Prostate gland (tissue), 2 donors: ENCODE data around the gene ZNF490. TPM values are rescaled to one million over a fixed set of nuclear protein-coding genes. Genes with fewer than 3 reads are reported as not detected.

Experiments
- DNase-seq: peaks from one replicate; pipeline ENCODE4 v3.0.0-alpha.2; 2019; ENCODE audit warnings: low spot score
- H3K27ac ChIP-seq, 2 donors: fragments of 200-600 bp; sonication (generic); 2 replicates each; pipeline ENCODE4 v1.5.1; 2017 to 2019
- H3K27me3 ChIP-seq: fragments of 200-600 bp; sonication (generic); replicated peaks from 2 replicates; pipeline ENCODE4 v1.5.1; 2019; ENCODE audit not compliant: insufficient read depth
- H3K36me3 ChIP-seq, 2 donors: fragments of 200-600 bp; sonication (generic); 1 replicate in 1 of 2; 2 replicates in 1 of 2; pipeline versions ENCODE4 v1.5.1 to v1.8.1; 2017 to 2019
- H3K4me1 ChIP-seq: fragments of 200-600 bp; sonication (generic); replicated peaks from 2 replicates; pipeline ENCODE4 v1.5.1; 2019
- H3K4me3 ChIP-seq, 2 donors: fragments of 200-600 bp; sonication (generic); 2 replicates each; pipeline ENCODE4 v1.5.1; 2017 to 2019
- H3K9me3 ChIP-seq: fragments of 200-600 bp; sonication (generic); 2 replicates; pipeline ENCODE4 v1.5.1; 2017
- CTCF ChIP-seq, 4 experiments: fragments of 200-600 bp in 2 of 4; fragments of 450-650 bp in 2 of 4; sonication (generic) in 2 of 4; IDR thresholded peaks; 1 replicate in 3 of 4; 2 replicates in 1 of 4; pipeline ENCODE4 v1.5.1; 2016 to 2019; ENCODE audit warnings: antibody characterized with exemption in 4 of 4, mild to moderate bottlenecking in 2 of 4, moderate library complexity in 2 of 4
- POLR2A ChIP-seq: fragments of 450-650 bp; IDR thresholded peaks from one replicate; pipeline ENCODE4 v1.6.1; 2016; ENCODE audit warnings: antibody characterized with exemption, mild to moderate bottlenecking
- POLR2AphosphoS5 ChIP-seq: sonication (generic); formaldehyde crosslinking; IDR thresholded peaks from one replicate; pipeline ENCODE4 v1.6.1; 2017; ENCODE audit warnings: antibody characterized with exemption
- WGBS: methylation state at CpG from one replicate; pipeline ENCODE4 v1.1.5; 2018; 5-methylcytosine and 5-hydroxymethylcytosine counted together
- intact Hi-C: fragments of 100-400 bp; cut with DNase I; formaldehyde crosslinking; loops from one replicate; pipeline ENCODE4 v1.14.2; 2022
- total RNA-seq, 2 donors: library from RNA; depleted of rRNA; stranded (reverse); fragments of >200 nt; gene quantifications; one replicate each; pipeline ENCODE4 v1.1.0, GENCODE V29; 2016

The ZNF490 gene
- total RNA-seq, 2 donors from 2014 or later: 7.2 to 8.9 TPM

- no peak for TF ChIP-seq CTCF (IDR thresholded peaks at IDR 0.05)
- TF ChIP-seq POLR2AphosphoS5: peak; percentile 94
- peak; percentile 88 for TF ChIP-seq POLR2A
- H3K36me3 ChIP-seq: no peaks in the 10 kb centered on the region
- 0% methylated on average over 46 of the region's 49 CpGs for WGBS
- H3K4me3 ChIP-seq: peak within 1 kb of the TSS; percentile 65 to 75
- H3K4me1 ChIP-seq: peaks cover 6% of the 10 kb centered on the region
- no peaks in the 10 kb centered on the region for H3K27me3 ChIP-seq
- DNase-seq: peak; percentile 98
- H3K27ac ChIP-seq: peak within 1 kb of the TSS; percentile 93 to 96
- intact Hi-C loops: no loop called here
- no peaks in the 10 kb centered on the region for H3K9me3 ChIP-seq
Measured at GRCh38 chr19:12551060-12551832, 59.4 kb downstream of the ZNF490 start, which contains the start of gene ZNF564. Gene ZNF564 (minus strand): TSS chr19:12551482. CDS start chr19:12551332, 150 bp downstream.

GRCh38 chr19:12546903-12547302 lies 63.7 kb downstream of the ZNF490 start:
- TF ChIP-seq POLR2AphosphoS5 (no peak), POLR2A (no peak), CTCF (IDR thresholded peaks at IDR 0.05) (no peak)
- Histone ChIP-seq H3K4me3 (no peak overlapping the region), H3K27ac (no peak overlapping the region), H3K36me3 (no peaks in the 10 kb centered on the region), H3K27me3 (no peaks in the 10 kb centered on the region), H3K9me3 (no peaks in the 10 kb centered on the region), H3K4me1 (peaks cover 6% of the 10 kb centered on the region)
- intact Hi-C loops: no loop called here
- DNase-seq: no peak
- 86% methylated on average over 2 of the region's 2 CpGs for WGBS

- Histone ChIP-seq H3K4me3 (no peak overlapping the region), H3K4me1 (peaks cover 6% of the 10 kb centered on the region), H3K27ac (no peak overlapping the region), H3K27me3 (no peaks in the 10 kb centered on the region), H3K9me3 (no peaks in the 10 kb centered on the region), H3K36me3 (no peaks in the 10 kb centered on the region)
- TF ChIP-seq CTCF (IDR thresholded peaks at IDR 0.05) (no peak), POLR2AphosphoS5 (no peak), POLR2A (no peak)
- intact Hi-C loops: no loop called here
- DNase-seq: no peak
- 89% methylated on average over 5 of the region's 5 CpGs for WGBS
Measured at GRCh38 chr19:12546068-12546467, 64.5 kb downstream of the ZNF490 start.

- Histone ChIP-seq H3K9me3 (no peaks in the 10 kb centered on the region), H3K36me3 (no peaks in the 10 kb centered on the region), H3K27me3 (no peaks in the 10 kb centered on the region), H3K27ac (no peak overlapping the region), H3K4me3 (no peak overlapping the region), H3K4me1 (peaks cover 6% of the 10 kb centered on the region)
- WGBS: 92% methylated on average over 8 of the region's 8 CpGs
- intact Hi-C loops: no loop called here
- DNase-seq: no peak
- no peak for TF ChIP-seq POLR2A
- no peak for TF ChIP-seq CTCF (IDR thresholded peaks at IDR 0.05)
- no peak for TF ChIP-seq POLR2AphosphoS5
Measured at GRCh38 chr19:12545267-12545666, 65.3 kb downstream of the ZNF490 start.

- H3K27ac ChIP-seq: no peak overlapping the region
- TF ChIP-seq CTCF (IDR thresholded peaks at IDR 0.05): no peak
- TF ChIP-seq POLR2AphosphoS5: no peak
- no peak for TF ChIP-seq POLR2A
- DNase-seq: no peak
- no peak overlapping the region for H3K4me3 ChIP-seq
- H3K9me3 ChIP-seq: no peaks in the 10 kb centered on the region
- H3K27me3 ChIP-seq: no peaks in the 10 kb centered on the region
- no peaks in the 10 kb centered on the region for H3K36me3 ChIP-seq
- 82% methylated on average over 5 of the region's 5 CpGs for WGBS
- intact Hi-C loops: no loop called here
- peaks cover 3% of the 10 kb centered on the region for H3K4me1 ChIP-seq
Measured at GRCh38 chr19:12544401-12544876, 66.2 kb downstream of the ZNF490 start.
